Fibroblast of skin of left quadriceps (primary cell): ENCODE data around the gene VEGFD.

Experiments
- DNase-seq, 2 experiments: peaks; one replicate each; pipeline ENCODE4 v3.0.0-alpha.2; 2013; ENCODE audit warnings: low read depth in 2 of 2

The VEGFD gene

GRCh38 chrX:15384304-15384703, at the start of gene VEGFD:
Gene VEGFD (minus strand): TSS chrX:15384413. CDS start chrX:15383946, 467 bp downstream.
- peak; percentile 23 to 31 for DNase-seq

- DNase-seq: peak; percentile 20 to 25
Measured at GRCh38 chrX:15430584-15430983, 46.4 kb upstream of the VEGFD start.

- DNase-seq: no peak
Measured at GRCh38 chrX:15430076-15430475, 45.9 kb upstream of the VEGFD start.

- DNase-seq: no peak
Measured at GRCh38 chrX:15425024-15425423, 40.8 kb upstream of the VEGFD start.

GRCh38 chrX:15418707-15419181, 34.5 kb upstream of the VEGFD start:
- DNase-seq: peak in 1 of 2 experiments; percentile 8

GRCh38 chrX:15418041-15418706, 34.0 kb upstream of the VEGFD start:
- DNase-seq: peak; percentile 75 to 76

- no peak for DNase-seq
Measured at GRCh38 chrX:15416133-15416993, 32.1 kb upstream of the VEGFD start.

GRCh38 chrX:15413101-15413500, 28.9 kb upstream of the VEGFD start:
- no peak for DNase-seq

- no peak for DNase-seq
Measured at GRCh38 chrX:15410947-15411346, 26.7 kb upstream of the VEGFD start.

- DNase-seq: no peak
Measured at GRCh38 chrX:15410430-15410829, 26.2 kb upstream of the VEGFD start.

- no peak for DNase-seq
Measured at GRCh38 chrX:15405846-15406245, 21.6 kb upstream of the VEGFD start.

GRCh38 chrX:15404401-15405096, 20.3 kb upstream of the VEGFD start:
- DNase-seq: no peak

GRCh38 chrX:15401378-15401777, 17.2 kb upstream of the VEGFD start:
- no peak for DNase-seq

- DNase-seq: no peak
Measured at GRCh38 chrX:15399962-15400391, 15.8 kb upstream of the VEGFD start.

GRCh38 chrX:15398874-15399273, 14.7 kb upstream of the VEGFD start:
- no peak for DNase-seq

GRCh38 chrX:15395789-15396188, 11.6 kb upstream of the VEGFD start:
- DNase-seq: no peak

- DNase-seq: no peak
Measured at GRCh38 chrX:15391850-15392249, 7.6 kb upstream of the VEGFD start.

GRCh38 chrX:15382813-15383212, 1.4 kb downstream of the VEGFD start:
- DNase-seq: no peak

- no peak for DNase-seq
Measured at GRCh38 chrX:15376956-15377355, 7.3 kb downstream of the VEGFD start.

GRCh38 chrX:15373976-15374375, 10.2 kb downstream of the VEGFD start:
- peak; percentile 29 to 31 for DNase-seq

GRCh38 chrX:15366506-15367352, 17.5 kb downstream of the VEGFD start:
- DNase-seq: no peak
